ENCODE data around the gene PPP6R2.
"Not testable (repeated sequence)": the region's sequence is repeated elsewhere in the genome, so short reads cannot be mapped to it uniquely, and the experiment has no call there.

The PPP6R2 gene

DNA sequence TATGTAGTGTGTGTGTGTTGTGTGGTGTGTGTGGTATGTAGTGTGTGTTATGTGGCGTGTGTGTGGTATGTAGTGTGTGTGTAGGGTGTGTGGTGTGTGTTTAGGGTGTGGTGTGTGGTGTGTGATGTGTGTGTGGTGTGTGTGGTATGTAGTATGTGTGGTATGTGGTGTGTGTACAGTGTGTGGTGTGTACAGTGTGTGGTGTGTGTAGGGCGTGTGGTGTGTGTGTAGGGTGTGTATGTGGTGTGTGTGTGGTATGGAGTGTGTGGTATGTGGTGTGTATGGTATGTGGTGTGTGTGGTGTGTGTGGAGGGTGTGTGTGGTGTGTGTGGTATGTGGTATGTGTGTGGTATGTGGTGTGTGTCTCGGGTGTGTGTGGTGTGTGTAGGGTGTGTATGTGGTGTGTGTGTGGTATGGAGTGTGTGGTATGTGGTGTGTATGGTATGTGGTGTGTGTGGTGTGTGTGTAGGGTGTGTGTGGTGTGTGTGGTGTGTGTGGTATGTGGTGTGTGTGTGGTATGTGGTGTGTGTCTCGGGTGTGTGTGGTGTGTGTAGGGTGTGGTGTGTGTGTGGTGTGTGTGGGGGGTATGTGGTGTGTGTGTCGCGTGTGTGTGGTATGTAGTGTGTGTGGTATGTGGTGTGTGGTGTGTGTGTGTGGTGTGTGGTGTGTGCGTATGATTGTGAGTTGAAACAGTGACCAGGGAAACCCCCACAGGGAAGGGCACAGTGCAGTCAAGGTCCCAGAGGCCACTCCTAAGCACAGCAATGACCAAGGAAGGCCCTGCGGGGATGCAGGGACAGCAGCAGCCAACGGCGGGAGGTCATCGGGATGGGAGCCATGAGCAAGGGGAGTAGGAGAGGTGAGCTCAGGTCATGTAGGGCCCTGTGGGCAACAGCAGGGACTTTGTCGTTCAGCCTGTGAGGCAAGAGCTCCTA, 2.9 kb upstream of the PPP6R2 start:
- no peak for DNase-seq (ENCODE audit: low spot score)

GRCh38 chr22:50341977-50342650, 1.0 kb upstream of the PPP6R2 start:
- DNase-seq (ENCODE audit: low spot score), result peak; percentile 91

DNA sequence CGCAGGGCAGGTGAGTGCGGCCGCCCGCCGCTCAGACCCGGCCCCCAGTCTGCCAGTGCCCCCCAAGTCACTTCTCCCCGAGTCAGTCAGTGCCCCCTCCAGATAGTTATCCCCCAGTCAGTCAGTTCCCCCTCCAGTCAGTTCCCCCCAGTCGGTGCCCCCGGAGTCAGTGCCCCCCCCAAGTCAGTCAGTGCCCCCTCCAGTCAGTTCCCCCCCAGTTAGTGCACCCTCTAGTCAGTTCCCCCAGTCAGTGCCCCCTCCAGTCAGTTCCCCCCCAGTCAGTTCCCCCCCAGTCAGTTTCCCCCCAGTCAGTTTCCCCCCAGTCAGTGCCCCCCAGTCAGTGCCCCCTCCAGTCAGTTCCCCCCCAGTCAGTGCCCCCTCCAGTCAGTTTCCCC, 411 bp downstream of the PPP6R2 start:
- no peak for DNase-seq (ENCODE audit: low spot score)

DNA sequence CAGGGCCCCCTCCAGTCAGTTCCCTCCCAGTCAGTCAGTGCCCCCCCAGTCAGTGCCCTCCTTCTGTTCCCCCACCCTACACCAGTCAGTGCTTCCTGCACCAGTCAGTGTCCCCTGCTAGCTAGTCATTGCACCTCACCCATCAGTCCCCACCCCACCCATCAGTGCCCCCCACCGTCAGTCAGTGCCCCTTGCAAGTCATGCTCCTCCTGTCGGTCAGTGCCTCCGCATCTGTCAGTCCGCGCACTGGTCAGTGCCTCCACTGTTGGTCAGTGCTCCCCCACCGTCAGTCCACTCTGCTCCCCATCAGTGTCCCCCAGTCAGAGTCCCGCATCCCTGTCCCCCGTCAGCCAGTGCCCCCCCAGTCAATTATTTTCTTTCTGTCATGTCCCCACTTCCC, 3.3 kb downstream of the PPP6R2 start:
- no peak for DNase-seq (ENCODE audit: low spot score)

GRCh38 chr22:50347157-50347556, 4.0 kb downstream of the PPP6R2 start:
- DNase-seq (ENCODE audit: low spot score), result no peak

- DNase-seq (ENCODE audit: low spot score), result no peak
These were observed 4.9 kb downstream of the PPP6R2 start for GRCh38 chr22:50348058-50348457.

DNA sequence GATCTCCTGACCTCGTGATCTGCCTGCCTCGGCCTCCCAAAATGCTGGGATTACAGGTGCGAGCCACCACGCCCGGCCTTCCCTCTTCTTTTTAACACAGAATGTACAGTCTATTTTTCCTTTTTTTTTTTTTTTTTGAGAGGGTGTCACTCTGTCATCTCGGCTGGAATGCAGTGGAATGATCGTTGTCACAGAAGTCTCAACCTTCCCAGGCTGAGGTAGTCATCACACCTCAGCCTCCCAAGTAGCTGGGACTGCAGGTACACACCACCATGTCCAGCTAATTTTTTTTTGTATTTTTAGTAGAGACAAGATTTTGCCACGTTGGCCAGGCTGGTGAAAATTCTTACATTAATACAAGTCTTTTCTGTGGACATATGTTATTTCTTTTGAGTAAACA, 13.1 kb downstream of the PPP6R2 start:
- no peak for DNase-seq (ENCODE audit: low spot score)

DNA sequence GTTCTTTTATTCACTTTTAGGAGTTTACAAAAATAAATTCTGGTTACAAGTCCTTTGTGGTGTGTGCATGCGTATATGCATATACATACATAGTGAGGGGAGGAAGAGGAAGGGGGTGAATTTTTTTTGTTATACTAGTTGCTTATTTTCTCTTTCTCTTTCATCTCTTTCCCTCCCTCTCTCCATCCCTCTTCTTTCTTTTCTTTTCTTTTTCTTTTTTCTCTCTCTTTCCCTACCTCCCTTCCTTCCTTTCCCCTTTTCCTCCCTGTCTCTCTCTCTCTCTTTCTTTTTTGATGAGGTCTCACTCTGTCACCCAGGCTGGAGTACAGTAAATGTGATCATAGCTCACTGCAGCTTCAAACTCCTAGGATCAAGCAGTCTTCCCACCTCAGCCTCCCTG, 14.1 kb downstream of the PPP6R2 start:
- no peak for DNase-seq (ENCODE audit: low spot score)

- no peak for DNase-seq (ENCODE audit: low spot score)
These were observed 14.6 kb downstream of the PPP6R2 start for GRCh38 chr22:50357756-50358155.

GRCh38 chr22:50360578-50360977, 17.5 kb downstream of the PPP6R2 start:
- DNase-seq (ENCODE audit: low spot score), result no peak

DNA sequence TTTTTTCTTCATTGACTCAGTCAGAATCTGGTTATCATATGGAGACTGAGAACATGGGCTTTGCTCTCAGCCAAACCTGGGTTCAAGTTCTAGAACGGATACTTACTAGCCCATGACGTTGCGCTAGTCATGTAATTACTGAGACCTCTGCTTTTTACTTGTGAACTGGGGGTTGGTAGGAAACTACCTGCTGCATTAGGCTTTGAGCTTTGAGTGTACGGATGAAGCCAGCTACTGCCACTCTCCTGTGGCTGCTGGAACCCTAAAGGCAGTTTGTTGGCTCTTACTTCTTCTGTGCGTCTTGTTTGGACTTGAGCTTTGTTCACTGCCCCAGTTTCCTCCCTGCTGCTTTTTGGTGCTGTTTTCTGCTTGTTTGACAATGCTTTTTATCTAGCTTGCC, 18.1 kb downstream of the PPP6R2 start:
- DNase-seq (ENCODE audit: low spot score), result no peak

- DNase-seq (ENCODE audit: low spot score), result no peak
These were observed 18.6 kb downstream of the PPP6R2 start for GRCh38 chr22:50361688-50362087.

DNA sequence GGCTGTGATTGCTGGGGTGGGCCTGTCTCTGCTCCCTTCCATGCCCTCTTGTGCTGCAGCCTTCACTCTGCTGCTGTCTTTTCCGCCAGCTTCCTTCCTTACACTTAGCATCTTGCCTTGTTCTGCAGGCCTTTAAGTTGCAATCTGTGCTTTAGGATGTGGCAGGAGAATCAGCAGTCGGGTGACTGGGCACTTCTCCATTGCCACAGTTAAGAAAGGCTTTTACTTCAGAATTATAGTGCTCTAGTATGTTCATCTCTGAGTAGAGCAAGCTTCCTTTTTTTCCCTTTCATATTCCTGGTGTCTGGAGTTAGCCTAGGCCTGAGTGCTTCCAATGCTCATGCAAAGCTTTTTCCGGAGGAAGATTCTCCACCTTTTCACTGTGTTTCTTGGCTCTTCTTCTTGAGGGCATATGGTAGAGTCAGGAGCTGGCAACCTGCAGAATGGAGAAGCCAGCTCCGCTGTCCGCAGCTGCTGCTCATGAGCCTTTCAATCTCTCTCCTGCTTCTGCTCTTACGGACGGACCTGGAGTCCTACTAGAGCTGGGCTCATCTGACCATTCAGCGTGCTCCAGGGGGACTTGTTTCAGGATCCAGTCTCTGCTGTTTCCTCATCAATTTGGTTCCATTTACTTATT, 20.2 kb downstream of the PPP6R2 start:
- no peak for DNase-seq (ENCODE audit: low spot score)

DNA sequence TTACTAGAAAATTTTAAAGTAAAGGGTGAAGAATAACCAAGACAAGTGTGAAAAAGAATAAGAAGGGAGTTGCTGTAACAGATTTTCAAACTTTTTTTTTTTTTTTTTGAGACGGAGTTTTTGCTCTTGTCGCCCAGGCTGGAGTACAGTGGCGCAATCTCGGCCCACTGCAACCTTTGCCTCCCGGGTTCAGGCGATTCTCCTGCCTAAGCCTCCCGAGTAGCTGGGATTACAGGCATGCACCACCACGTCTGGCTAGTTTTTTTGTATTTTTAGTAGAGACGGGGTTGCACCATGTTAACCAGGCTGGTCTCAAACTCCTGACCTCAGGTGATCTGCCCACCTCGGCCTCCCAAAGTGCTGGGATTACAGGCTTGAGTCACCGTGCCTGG, 20.7 kb downstream of the PPP6R2 start:
- DNase-seq (ENCODE audit: low spot score), result not testable (repeated sequence)

DNA sequence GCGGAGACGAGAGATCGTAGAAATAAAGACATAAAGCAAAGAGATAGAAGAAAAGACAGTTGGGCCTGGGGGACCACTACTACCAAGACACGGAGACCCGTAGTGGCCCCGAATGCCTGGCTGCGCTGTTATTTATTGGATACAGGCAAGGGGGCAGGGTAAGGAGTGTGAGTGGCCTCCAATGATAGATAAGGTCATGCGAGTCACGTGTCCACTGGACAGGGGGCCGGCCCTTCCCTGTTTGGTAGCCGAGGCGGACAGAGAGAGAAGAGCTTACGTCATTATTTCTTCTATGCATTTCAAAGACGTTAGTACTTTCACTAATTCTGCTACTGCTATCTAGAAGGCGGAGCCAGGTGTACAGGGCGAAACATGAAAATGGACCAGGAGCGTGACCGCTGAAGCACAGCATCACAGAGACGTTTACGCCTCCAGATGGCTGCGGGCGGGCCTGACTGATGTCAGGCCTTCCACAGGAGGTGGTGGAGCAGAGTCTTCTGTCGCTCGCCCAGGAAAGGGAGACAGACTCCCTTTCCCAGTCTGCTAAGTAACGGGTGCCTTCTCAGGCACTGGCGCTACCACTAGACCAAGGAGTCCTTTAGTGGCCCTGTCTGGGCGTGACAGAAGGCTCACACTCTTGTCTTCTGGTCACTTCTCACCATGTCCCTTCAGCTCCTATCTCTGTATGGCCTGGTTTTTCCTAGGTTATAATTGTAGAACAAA, 24.8 kb downstream of the PPP6R2 start:
- no peak for DNase-seq (ENCODE audit: low spot score)

DNA sequence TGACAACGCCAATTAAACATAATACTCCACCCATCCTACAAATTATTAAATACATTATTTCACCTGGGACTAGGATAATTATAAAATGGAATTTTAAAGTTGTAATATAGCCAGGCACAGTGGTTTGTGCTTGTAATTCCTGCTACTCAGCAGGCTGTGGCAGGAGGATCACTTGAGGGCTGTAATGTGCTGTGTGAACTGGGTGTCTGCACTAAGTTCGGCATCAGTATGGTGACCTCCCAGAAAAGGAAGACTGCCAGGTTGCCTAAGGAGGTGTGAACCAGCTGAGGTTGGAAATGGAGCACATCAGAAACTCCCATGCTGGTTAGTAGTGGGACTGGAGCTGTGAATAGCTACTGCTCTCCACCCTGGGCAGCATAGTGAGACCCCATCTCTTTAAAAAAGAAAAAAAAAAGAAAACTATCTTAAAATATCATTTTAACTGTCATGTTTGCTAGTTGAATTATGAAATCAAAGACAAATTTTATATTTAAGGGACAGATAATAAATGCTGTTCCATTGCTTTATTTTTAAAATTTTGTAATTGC, 28.0 kb downstream of the PPP6R2 start:
- DNase-seq (ENCODE audit: low spot score), result no peak

DNA sequence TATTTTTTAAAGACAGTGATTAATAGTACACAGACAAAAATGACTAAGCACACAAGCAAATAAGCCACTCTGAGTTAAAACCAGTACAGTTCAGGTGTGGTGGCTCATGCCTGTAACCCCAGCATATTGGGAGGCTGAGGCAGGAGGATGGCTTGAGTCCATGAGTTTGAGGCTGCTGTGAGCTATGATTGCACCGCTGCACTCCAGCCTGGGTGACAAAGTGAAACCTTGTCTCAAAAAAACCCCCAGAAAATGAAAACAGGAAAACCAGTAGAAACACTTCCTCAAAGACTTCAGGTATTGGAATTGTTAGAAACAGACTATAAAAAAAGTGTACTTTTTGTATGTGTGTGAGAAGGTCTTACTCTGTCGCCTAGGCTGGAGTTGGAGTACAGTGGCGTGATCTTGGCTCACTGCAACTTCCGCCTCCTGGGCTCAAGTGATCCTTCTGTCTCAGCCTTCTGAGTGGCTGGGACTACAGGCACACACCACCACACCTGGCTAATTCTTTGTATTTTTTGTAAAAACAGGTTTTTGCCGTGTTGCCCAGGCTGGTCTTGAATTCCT, 33.0 kb downstream of the PPP6R2 start:
- no peak for DNase-seq (ENCODE audit: low spot score)

- DNase-seq (ENCODE audit: low spot score), result not testable (repeated sequence)
These were observed 38.0 kb downstream of the PPP6R2 start for GRCh38 chr22:50381021-50381555.

DNA sequence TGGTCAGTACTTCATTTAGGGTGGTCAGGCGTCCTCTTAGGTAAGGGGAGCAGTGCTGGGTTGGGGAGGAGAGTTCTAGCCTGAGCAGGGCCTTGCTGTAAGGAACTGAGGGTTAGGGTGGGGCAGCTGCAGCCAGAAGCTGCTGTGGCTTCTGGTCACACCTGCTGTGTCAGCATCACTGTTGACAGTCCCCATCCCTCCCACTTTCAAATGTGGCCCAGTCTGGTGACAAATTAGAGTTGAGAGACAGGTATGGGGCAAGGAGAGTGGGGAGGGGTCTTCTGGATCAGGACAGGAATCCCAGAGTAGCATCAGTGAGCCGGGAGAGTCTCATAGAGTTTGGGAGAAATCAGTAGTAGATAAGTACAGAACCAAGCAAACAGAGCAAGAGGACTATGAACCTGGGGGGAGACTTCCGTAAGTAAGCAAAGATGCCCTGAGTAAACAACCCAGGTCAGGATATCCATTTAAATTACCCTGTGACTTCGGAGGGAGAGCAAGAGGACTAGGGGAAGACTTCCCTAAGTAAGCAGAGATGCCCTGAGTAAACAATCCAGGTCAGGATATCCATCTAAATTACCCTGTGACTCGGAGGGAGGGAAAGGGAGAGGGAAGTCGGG, 53.7 kb downstream of the PPP6R2 start:
- DNase-seq (ENCODE audit: low spot score), result no peak

DNA sequence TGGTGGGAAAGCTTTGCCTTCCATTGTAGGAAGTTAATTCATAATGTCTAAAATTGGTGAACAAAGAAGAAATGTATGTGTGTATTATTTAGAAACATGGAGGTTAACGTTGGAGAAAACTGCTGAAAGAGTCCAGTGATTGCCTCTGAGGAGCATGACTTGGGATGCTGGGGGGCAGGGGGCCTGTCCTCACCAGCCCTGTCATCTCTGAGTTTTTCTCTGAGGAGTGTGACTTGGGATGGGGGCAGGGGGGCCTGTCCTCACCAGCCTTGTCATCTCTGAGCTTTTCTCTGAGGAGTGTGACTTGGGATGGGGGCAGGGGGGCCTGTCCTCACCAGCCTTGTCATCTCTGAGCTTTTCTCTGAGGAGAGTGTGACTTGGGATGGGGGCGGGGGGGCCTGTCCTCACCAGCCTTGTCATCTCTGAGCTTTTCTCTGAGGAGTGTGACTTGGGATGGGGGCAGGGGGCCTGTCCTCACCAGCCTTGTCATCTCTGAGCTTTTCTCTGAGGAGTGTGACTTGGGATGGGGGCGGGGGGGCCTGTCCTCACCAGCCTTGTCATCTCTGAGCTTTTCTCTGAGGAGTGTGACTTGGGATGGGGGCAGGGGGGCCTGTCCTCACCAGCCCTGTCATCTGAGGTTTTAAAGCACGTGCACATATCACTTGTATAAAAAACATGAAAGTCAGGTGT, 54.4 kb downstream of the PPP6R2 start:
- not testable (repeated sequence) for DNase-seq (ENCODE audit: low spot score)

All from hematopoietic multipotent progenitor cell treated with erythropoietin and hydrocortisone succinate and interleukin-3 and kit ligand, for 15 days (in vitro differentiated cells).